HEK293 (cell line): ENCODE data around the gene C19orf38.

Experiments used
- KLF1 ChIP-seq: fragments of 450-650 bp; formaldehyde crosslinking; IDR thresholded peaks from 2 replicates; pipeline ENCODE4 v1.5.1; 2016; ENCODE audit warnings: missing biosample characterization, missing genetic modification characterization
- KLF9 ChIP-seq: fragments of 450-650 bp; formaldehyde crosslinking; IDR thresholded peaks from 2 replicates; pipeline ENCODE4 v1.5.1; 2016; ENCODE audit warnings: missing biosample characterization, missing genetic modification characterization, low read depth
- REPIN1 ChIP-seq: fragments of 450-650 bp; formaldehyde crosslinking; IDR thresholded peaks from 2 replicates; pipeline ENCODE4 v1.5.1; 2017; ENCODE audit warnings: missing biosample characterization, missing genetic modification characterization, low read depth
- SCRT2 ChIP-seq: fragments of 450-650 bp; formaldehyde crosslinking; IDR thresholded peaks from 2 replicates; pipeline ENCODE4 v1.5.1; 2016; ENCODE audit warnings: missing biosample characterization, missing genetic modification characterization
- SP7 ChIP-seq: fragments of 450-650 bp; formaldehyde crosslinking; IDR thresholded peaks from 2 replicates; pipeline ENCODE4 v1.5.1; 2016; ENCODE audit warnings: missing biosample characterization, missing genetic modification characterization
- TRIM28 ChIP-seq: IDR thresholded peaks from 2 replicates; pipeline ENCODE4 v1.6.1; 2011; ENCODE audit warnings: low read length, control low read depth, borderline replicate concordance
- ZBTB11 ChIP-seq: fragments of 450-650 bp; formaldehyde crosslinking; conservative IDR thresholded peaks from 2 replicates; pipeline ENCODE4 v1.5.1; 2016; ENCODE audit warnings: low read depth, missing biosample characterization, missing genetic modification characterization
- ZBTB8A ChIP-seq: fragments of 450-650 bp; formaldehyde crosslinking; IDR thresholded peaks from 2 replicates; pipeline ENCODE4 v1.5.1; 2016; ENCODE audit warnings: missing biosample characterization, missing genetic modification characterization
- ZNF18 ChIP-seq: fragments of 450-650 bp; formaldehyde crosslinking; IDR thresholded peaks from 2 replicates; pipeline ENCODE4 v1.5.1; 2016; ENCODE audit warnings: missing biosample characterization, missing genetic modification characterization
- ZNF202 ChIP-seq: fragments of 450-650 bp; formaldehyde crosslinking; IDR thresholded peaks from 2 replicates; pipeline ENCODE4 v1.5.1; 2016; ENCODE audit warnings: missing biosample characterization, missing genetic modification characterization, borderline replicate concordance
- ZNF449 ChIP-seq: fragments of 450-650 bp; formaldehyde crosslinking; IDR thresholded peaks from 2 replicates; pipeline ENCODE4 v1.5.1; 2017; ENCODE audit warnings: missing biosample characterization, mild to moderate bottlenecking, missing genetic modification characterization, moderate library complexity
- ZNF639 ChIP-seq: fragments of 450-650 bp; formaldehyde crosslinking; IDR thresholded peaks from 2 replicates; pipeline ENCODE4 v1.5.1; 2016; ENCODE audit warnings: missing biosample characterization, missing genetic modification characterization
- ZNF660 ChIP-seq: fragments of 450-650 bp; IDR thresholded peaks from 2 replicates; pipeline ENCODE4 v1.5.1; 2018; ENCODE audit warnings: missing biosample characterization, mild to moderate bottlenecking, missing genetic modification characterization
- ZNF664 ChIP-seq: fragments of 450-650 bp; formaldehyde crosslinking; IDR thresholded peaks from 2 replicates; pipeline ENCODE4 v1.5.1; 2016; ENCODE audit warnings: missing biosample characterization, missing genetic modification characterization
- ZNF76 ChIP-seq: fragments of 450-650 bp; formaldehyde crosslinking; IDR thresholded peaks from 2 replicates; pipeline ENCODE4; 2016; ENCODE audit warnings: low read depth, missing biosample characterization, missing genetic modification characterization, borderline replicate concordance
- ZNF776 ChIP-seq: fragments of 450-650 bp; formaldehyde crosslinking; IDR thresholded peaks from 2 replicates; pipeline ENCODE4 v1.5.0; 2017; ENCODE audit warnings: missing biosample characterization, missing genetic modification characterization, borderline replicate concordance
- ZSCAN23 ChIP-seq: fragments of 450-650 bp; formaldehyde crosslinking; IDR thresholded peaks from 2 replicates; pipeline ENCODE4 v1.5.1; 2016; ENCODE audit warnings: missing biosample characterization, missing genetic modification characterization
- TF ChIP-seq, protein P1 (sequence below): fragments of 450-650 bp; formaldehyde crosslinking; conservative IDR thresholded peaks from 2 replicates; pipeline ENCODE4 v1.5.1; 2016; ENCODE audit warnings: low read depth, missing biosample characterization, missing genetic modification characterization
- TF ChIP-seq, protein P2 (sequence below): fragments of 450-650 bp; formaldehyde crosslinking; IDR thresholded peaks from 2 replicates; pipeline ENCODE4 v1.5.1; 2017; ENCODE audit warnings: missing biosample characterization, missing genetic modification characterization
- TF ChIP-seq, protein P3 (sequence below): fragments of 450-650 bp; formaldehyde crosslinking; IDR thresholded peaks from 2 replicates; pipeline ENCODE4 v1.5.1; 2016; ENCODE audit warnings: missing biosample characterization, missing genetic modification characterization

C19orf38 gene

GRCh38 chr19:10836479-10837330, 11.5 kb upstream of the C19orf38 start (continued):
- TF ChIP-seq, protein P1, sequence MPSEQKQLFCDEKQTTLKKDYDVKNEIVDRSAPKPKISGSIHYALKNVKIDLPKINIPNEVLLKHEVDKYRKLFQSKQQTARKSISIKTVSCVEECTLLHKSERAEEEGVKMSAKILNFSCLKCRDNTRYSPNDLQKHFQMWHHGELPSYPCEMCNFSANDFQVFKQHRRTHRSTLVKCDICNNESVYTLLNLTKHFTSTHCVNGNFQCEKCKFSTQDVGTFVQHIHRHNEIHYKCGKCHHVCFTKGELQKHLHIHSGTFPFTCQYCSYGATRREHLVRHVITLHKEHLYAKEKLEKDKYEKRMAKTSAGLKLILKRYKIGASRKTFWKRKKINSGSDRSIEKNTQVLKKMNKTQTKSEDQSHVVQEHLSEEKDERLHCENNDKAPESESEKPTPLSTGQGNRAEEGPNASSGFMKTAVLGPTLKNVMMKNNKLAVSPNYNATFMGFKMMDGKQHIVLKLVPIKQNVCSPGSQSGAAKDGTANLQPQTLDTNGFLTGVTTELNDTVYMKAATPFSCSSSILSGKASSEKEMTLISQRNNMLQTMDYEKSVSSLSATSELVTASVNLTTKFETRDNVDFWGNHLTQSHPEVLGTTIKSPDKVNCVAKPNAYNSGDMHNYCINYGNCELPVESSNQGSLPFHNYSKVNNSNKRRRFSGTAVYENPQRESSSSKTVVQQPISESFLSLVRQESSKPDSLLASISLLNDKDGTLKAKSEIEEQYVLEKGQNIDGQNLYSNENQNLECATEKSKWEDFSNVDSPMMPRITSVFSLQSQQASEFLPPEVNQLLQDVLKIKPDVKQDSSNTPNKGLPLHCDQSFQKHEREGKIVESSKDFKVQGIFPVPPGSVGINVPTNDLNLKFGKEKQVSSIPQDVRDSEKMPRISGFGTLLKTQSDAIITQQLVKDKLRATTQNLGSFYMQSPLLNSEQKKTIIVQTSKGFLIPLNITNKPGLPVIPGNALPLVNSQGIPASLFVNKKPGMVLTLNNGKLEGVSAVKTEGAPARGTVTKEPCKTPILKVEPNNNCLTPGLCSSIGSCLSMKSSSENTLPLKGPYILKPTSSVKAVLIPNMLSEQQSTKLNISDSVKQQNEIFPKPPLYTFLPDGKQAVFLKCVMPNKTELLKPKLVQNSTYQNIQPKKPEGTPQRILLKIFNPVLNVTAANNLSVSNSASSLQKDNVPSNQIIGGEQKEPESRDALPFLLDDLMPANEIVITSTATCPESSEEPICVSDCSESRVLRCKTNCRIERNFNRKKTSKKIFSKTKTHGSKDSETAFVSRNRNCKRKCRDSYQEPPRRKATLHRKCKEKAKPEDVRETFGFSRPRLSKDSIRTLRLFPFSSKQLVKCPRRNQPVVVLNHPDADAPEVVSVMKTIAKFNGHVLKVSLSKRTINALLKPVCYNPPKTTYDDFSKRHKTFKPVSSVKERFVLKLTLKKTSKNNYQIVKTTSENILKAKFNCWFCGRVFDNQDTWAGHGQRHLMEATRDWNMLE (tag by site-specific recombination): peak; percentile 89
- TF ChIP-seq SCRT2 (tag by site-specific recombination) (peak; percentile 98), KLF9 (peak; percentile 76), REPIN1 (tag by site-specific recombination) (no peak), ZNF639 (tag by site-specific recombination) (peak; percentile 56), ZNF776 (no peak), TRIM28 (peak; percentile 67), ZSCAN23 (tag by site-specific recombination) (peak; percentile 87), ZNF18 (tag by site-specific recombination) (peak; percentile 53), ZBTB8A (tag by site-specific recombination) (peak; percentile 94), KLF1 (peak; percentile 90), ZNF664 (peak; percentile 17; the same call in 1 of the 2 replicates), ZBTB11 (tag by site-specific recombination) (0 out of 2 replicates have a peak, but pooled peaks have one; percentile 1), SP7 (peak; percentile 55), ZNF660 (0 out of 2 replicates have a peak, but pooled peaks have one; percentile 9), ZNF76 (tag by site-specific recombination) (peak; percentile 93), ZNF202 (tag by site-specific recombination) (no peak), ZNF449 (tag by site-specific recombination) (0 out of 2 replicates have a peak, but pooled peaks have one; percentile 34)
- TF ChIP-seq, protein P2, sequence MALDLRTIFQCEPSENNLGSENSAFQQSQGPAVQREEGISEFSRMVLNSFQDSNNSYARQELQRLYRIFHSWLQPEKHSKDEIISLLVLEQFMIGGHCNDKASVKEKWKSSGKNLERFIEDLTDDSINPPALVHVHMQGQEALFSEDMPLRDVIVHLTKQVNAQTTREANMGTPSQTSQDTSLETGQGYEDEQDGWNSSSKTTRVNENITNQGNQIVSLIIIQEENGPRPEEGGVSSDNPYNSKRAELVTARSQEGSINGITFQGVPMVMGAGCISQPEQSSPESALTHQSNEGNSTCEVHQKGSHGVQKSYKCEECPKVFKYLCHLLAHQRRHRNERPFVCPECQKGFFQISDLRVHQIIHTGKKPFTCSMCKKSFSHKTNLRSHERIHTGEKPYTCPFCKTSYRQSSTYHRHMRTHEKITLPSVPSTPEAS (tag by site-specific recombination): peak; percentile 29; the same call in 1 of the 2 replicates
- TF ChIP-seq, protein P3, sequence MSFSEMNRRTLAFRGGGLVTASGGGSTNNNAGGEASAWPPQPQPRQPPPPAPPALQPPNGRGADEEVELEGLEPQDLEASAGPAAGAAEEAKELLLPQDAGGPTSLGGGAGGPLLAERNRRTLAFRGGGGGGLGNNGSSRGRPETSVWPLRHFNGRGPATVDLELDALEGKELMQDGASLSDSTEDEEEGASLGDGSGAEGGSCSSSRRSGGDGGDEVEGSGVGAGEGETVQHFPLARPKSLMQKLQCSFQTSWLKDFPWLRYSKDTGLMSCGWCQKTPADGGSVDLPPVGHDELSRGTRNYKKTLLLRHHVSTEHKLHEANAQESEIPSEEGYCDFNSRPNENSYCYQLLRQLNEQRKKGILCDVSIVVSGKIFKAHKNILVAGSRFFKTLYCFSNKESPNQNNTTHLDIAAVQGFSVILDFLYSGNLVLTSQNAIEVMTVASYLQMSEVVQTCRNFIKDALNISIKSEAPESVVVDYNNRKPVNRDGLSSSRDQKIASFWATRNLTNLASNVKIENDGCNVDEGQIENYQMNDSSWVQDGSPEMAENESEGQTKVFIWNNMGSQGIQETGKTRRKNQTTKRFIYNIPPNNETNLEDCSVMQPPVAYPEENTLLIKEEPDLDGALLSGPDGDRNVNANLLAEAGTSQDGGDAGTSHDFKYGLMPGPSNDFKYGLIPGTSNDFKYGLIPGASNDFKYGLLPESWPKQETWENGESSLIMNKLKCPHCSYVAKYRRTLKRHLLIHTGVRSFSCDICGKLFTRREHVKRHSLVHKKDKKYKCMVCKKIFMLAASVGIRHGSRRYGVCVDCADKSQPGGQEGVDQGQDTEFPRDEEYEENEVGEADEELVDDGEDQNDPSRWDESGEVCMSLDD (tag by site-specific recombination): peak; percentile 71; the same call in 1 of the 2 replicates
